Neural cell (in vitro differentiated cells): ENCODE data around the gene DALRD3. TPM values are rescaled to one million over a fixed set of nuclear protein-coding genes. Genes with fewer than 3 reads are reported as not detected.

ENCODE experiments used
- H2AFZ ChIP-seq: fragments of 200-600, 300-800 bp; sonication (generic), shearing (Covaris generic); 2 replicates; pipeline ENCODE4 v1.6.0; 2014; ENCODE audit warnings: low read depth, mild to moderate bottlenecking, antibody characterized with exemption, low read length, moderate library complexity
- H3F3A ChIP-seq: fragments of 200-600 bp; shearing (Covaris generic); 2 replicates; pipeline ENCODE4 v1.6.1; 2016; ENCODE audit warnings: mild to moderate bottlenecking, moderate library complexity, mixed read lengths, antibody characterized with exemption, low read length; ENCODE audit not compliant: insufficient read depth, poor library complexity, severe bottlenecking
- H3K27ac ChIP-seq: fragments of 200-600, 300-800 bp; sonication (generic), shearing (Covaris generic); 2 replicates; pipeline ENCODE4 v1.5.1; 2014; ENCODE audit warnings: mild to moderate bottlenecking, low read length, moderate library complexity
- H3K27me3 ChIP-seq: fragments of 300-800, 200-600 bp; sonication (generic), shearing (Covaris generic); 2 replicates; pipeline ENCODE4 v1.6.0; 2014; ENCODE audit warnings: mild to moderate bottlenecking, low read depth, low read length, moderate library complexity; ENCODE audit not compliant: insufficient read depth
- H3K36me3 ChIP-seq: fragments of 300-800, 200-600 bp; sonication (generic), shearing (Covaris generic); 2 replicates; pipeline ENCODE4 v1.5.1; 2014; ENCODE audit warnings: mild to moderate bottlenecking, antibody characterized with exemption, low read length, moderate library complexity; ENCODE audit not compliant: insufficient read depth
- H3K4me2 ChIP-seq: fragments of 300-800, 200-600 bp; sonication (generic), shearing (Covaris generic); 2 replicates; pipeline ENCODE4 v1.6.0; 2014; ENCODE audit warnings: mild to moderate bottlenecking, low read length
- H3K4me3 ChIP-seq: fragments of 300-800, 200-600 bp; sonication (generic), shearing (Covaris generic); 2 replicates; pipeline ENCODE4 v1.5.1; 2014; ENCODE audit warnings: mild to moderate bottlenecking, low read length, moderate library complexity
- H3K79me2 ChIP-seq: fragments of 200-600 bp; shearing (Covaris generic); replicated peaks from 2 replicates; pipeline ENCODE4 v1.6.0; 2014; ENCODE audit warnings: mild to moderate bottlenecking, low read length, moderate library complexity; ENCODE audit not compliant: insufficient read depth
- H3K9ac ChIP-seq: fragments of 300-800, 200-600 bp; sonication (generic), shearing (Covaris generic); 2 replicates; pipeline ENCODE4 v1.6.1; 2016; ENCODE audit warnings: mild to moderate bottlenecking, low read length, mixed read lengths
- H3K9me2 ChIP-seq: fragments of 200-600 bp; shearing (Covaris generic); 2 replicates; pipeline ENCODE4 v1.6.1; 2016; ENCODE audit warnings: mild to moderate bottlenecking, low read length, mixed read lengths; ENCODE audit not compliant: insufficient read depth
- H3K9me3 ChIP-seq: fragments of 200-600, 300-800 bp; sonication (generic), shearing (Covaris generic); 2 replicates; pipeline ENCODE4 v1.6.1; 2016; ENCODE audit warnings: mild to moderate bottlenecking, mixed run types, low read length, moderate library complexity, mixed read lengths
- H4K20me1 ChIP-seq: fragments of 200-600 bp; shearing (Covaris generic); 2 replicates; pipeline ENCODE4 v1.6.1; 2016; ENCODE audit warnings: mild to moderate bottlenecking, mixed run types; ENCODE audit not compliant: insufficient read depth
- EP300 ChIP-seq: fragments of 450-650 bp; conservative IDR thresholded peaks from 2 replicates; pipeline ENCODE4 v1.6.1; 2014; ENCODE audit warnings: antibody characterized with exemption, mild to moderate bottlenecking, moderate library complexity; ENCODE audit not compliant: poor library complexity, severe bottlenecking
- EZH2 ChIP-seq: fragments of 200-600, 300-800 bp; shearing (Covaris generic), sonication (generic); IDR thresholded peaks from 2 replicates; pipeline ENCODE4 v1.6.1; 2014; ENCODE audit warnings: antibody characterized with exemption, low read length, borderline replicate concordance, mild to moderate bottlenecking; ENCODE audit not compliant: insufficient read depth, poor library complexity, severe bottlenecking
- MXI1 ChIP-seq: fragments of 450-650 bp; conservative IDR thresholded peaks from 2 replicates; pipeline ENCODE4 v1.6.1; 2014; ENCODE audit warnings: antibody characterized with exemption, mild to moderate bottlenecking; ENCODE audit not compliant: poor library complexity, severe bottlenecking
- POLR2AphosphoS5 ChIP-seq: IDR thresholded peaks from 2 replicates; pipeline ENCODE4 v1.6.1; 2012
- RAD21 ChIP-seq: fragments of 450-650 bp; conservative IDR thresholded peaks from 2 replicates; pipeline ENCODE4 v1.6.1; 2014; ENCODE audit warnings: antibody characterized with exemption, mild to moderate bottlenecking, moderate library complexity
- SMC3 ChIP-seq: fragments of 450-650 bp; conservative IDR thresholded peaks from 2 replicates; pipeline ENCODE4 v1.6.1; 2014; ENCODE audit warnings: antibody characterized with exemption, mild to moderate bottlenecking, moderate library complexity; ENCODE audit not compliant: poor library complexity
- TAF1 ChIP-seq: IDR thresholded peaks from 2 replicates; pipeline ENCODE4 v1.6.1; 2012; ENCODE audit warnings: low read depth
- polyA plus RNA-seq: library from polyadenylated mRNA; depleted of rRNA; stranded (reverse); fragments of >200 nt; gene quantifications from 2 replicates; pipeline ENCODE4 v1.2.3, GENCODE V29; 2014
- TF ChIP-seq, protein P1 (sequence below): IDR thresholded peaks from 2 replicates; pipeline ENCODE4 v1.6.1; 2012; ENCODE audit warnings: borderline replicate concordance
- TF ChIP-seq, protein P2 (sequence below): fragments of 450-650 bp; IDR thresholded peaks from 2 replicates; pipeline ENCODE4 v1.5.1; 2014; ENCODE audit warnings: antibody characterized with exemption, mild to moderate bottlenecking, moderate library complexity; ENCODE audit not compliant: poor library complexity, severe bottlenecking

DALRD3 gene
- polyA plus RNA-seq, 1 donor from 2014 or later = 121 TPM

- H2AFZ ChIP-seq = no peak overlapping the region
- H3K9me3 ChIP-seq = no peaks in the 10 kb centered on the region
- TF ChIP-seq MXI1 (no peak), TAF1 (no peak), RAD21 (no peak), POLR2AphosphoS5 (no peak), EZH2 (no peak), SMC3 (no peak), EP300 (no peak)
- TF ChIP-seq, protein P1, sequence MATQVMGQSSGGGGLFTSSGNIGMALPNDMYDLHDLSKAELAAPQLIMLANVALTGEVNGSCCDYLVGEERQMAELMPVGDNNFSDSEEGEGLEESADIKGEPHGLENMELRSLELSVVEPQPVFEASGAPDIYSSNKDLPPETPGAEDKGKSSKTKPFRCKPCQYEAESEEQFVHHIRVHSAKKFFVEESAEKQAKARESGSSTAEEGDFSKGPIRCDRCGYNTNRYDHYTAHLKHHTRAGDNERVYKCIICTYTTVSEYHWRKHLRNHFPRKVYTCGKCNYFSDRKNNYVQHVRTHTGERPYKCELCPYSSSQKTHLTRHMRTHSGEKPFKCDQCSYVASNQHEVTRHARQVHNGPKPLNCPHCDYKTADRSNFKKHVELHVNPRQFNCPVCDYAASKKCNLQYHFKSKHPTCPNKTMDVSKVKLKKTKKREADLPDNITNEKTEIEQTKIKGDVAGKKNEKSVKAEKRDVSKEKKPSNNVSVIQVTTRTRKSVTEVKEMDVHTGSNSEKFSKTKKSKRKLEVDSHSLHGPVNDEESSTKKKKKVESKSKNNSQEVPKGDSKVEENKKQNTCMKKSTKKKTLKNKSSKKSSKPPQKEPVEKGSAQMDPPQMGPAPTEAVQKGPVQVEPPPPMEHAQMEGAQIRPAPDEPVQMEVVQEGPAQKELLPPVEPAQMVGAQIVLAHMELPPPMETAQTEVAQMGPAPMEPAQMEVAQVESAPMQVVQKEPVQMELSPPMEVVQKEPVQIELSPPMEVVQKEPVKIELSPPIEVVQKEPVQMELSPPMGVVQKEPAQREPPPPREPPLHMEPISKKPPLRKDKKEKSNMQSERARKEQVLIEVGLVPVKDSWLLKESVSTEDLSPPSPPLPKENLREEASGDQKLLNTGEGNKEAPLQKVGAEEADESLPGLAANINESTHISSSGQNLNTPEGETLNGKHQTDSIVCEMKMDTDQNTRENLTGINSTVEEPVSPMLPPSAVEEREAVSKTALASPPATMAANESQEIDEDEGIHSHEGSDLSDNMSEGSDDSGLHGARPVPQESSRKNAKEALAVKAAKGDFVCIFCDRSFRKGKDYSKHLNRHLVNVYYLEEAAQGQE = no peak
- TF ChIP-seq, protein P2, sequence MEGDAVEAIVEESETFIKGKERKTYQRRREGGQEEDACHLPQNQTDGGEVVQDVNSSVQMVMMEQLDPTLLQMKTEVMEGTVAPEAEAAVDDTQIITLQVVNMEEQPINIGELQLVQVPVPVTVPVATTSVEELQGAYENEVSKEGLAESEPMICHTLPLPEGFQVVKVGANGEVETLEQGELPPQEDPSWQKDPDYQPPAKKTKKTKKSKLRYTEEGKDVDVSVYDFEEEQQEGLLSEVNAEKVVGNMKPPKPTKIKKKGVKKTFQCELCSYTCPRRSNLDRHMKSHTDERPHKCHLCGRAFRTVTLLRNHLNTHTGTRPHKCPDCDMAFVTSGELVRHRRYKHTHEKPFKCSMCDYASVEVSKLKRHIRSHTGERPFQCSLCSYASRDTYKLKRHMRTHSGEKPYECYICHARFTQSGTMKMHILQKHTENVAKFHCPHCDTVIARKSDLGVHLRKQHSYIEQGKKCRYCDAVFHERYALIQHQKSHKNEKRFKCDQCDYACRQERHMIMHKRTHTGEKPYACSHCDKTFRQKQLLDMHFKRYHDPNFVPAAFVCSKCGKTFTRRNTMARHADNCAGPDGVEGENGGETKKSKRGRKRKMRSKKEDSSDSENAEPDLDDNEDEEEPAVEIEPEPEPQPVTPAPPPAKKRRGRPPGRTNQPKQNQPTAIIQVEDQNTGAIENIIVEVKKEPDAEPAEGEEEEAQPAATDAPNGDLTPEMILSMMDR = no peak
- H3K27me3 ChIP-seq = no peaks in the 10 kb centered on the region
- no peaks in the 10 kb centered on the region for H3K36me3 ChIP-seq
- H4K20me1 ChIP-seq = no peaks in the 10 kb centered on the region
- no peaks in the 10 kb centered on the region for H3K9me2 ChIP-seq
- H3K27ac ChIP-seq = no peak overlapping the region
- peaks cover 18% of the 10 kb centered on the region for H3K79me2 ChIP-seq
- no peak overlapping the region for H3K4me2 ChIP-seq
- no peak overlapping the region for H3K4me3 ChIP-seq
- H3F3A ChIP-seq = no peaks in the 10 kb centered on the region
- no peak overlapping the region for H3K9ac ChIP-seq
Measured at GRCh38 chr3:49025005-49025792, 6.8 kb upstream of the DALRD3 start.

DNA sequence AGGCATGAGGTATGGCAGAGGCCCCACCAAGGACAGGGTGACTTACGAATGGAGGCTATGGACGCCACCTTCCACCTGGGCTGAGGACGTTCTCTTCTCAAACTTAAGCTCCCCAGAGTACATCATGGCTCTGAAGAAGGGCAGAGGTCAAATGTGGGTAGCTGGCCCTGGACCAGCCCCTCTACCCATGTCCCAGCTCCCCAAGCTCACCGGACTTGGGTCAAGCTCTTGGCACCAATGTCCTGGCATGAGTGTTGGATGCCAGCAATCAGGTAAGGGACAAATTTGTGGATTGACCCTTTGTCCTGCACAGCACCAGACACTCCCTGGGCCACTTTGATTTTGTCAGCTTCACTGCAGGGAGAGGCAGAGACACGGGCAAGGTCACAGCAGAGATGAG is 6.1 kb upstream of the DALRD3 start:
- TF ChIP-seq POLR2AphosphoS5 (no peak), EZH2 (no peak), RAD21 (no peak), EP300 (no peak), MXI1 (no peak), SMC3 (no peak), TAF1 (no peak)
- TF ChIP-seq, protein P1 = no peak
- TF ChIP-seq, protein P2 = no peak
- no peak overlapping the region for H3K4me2 ChIP-seq
- no peaks in the 10 kb centered on the region for H3K9me2 ChIP-seq
- H3K4me3 ChIP-seq = no peak overlapping the region
- no peak overlapping the region for H3K9ac ChIP-seq
- H3K27me3 ChIP-seq = no peaks in the 10 kb centered on the region
- peaks cover 23% of the 10 kb centered on the region for H3K79me2 ChIP-seq
- no peaks in the 10 kb centered on the region for H3F3A ChIP-seq
- H2AFZ ChIP-seq = no peak overlapping the region
- no peaks in the 10 kb centered on the region for H3K36me3 ChIP-seq
- H3K27ac ChIP-seq = no peak overlapping the region
- no peaks in the 10 kb centered on the region for H3K9me3 ChIP-seq
- no peaks in the 10 kb centered on the region for H4K20me1 ChIP-seq
